Endodermal cell (in vitro differentiated cells): ENCODE data around the gene SLC27A2. TPM values are rescaled to one million over a fixed set of nuclear protein-coding genes. Genes with fewer than 3 reads are reported as not detected.

Experiments
- DNase-seq: peaks from one replicate; pipeline ENCODE4 v3.0.0-alpha.2; 2017
- H3K27ac ChIP-seq: 2 replicates; pipeline ENCODE4 v1.5.1; 2013; ENCODE audit warnings: mild to moderate bottlenecking, low read depth, low read length, moderate library complexity
- H3K27me3 ChIP-seq: 2 replicates; pipeline ENCODE4 v1.6.1; 2013; ENCODE audit warnings: mild to moderate bottlenecking, low read length, moderate library complexity; ENCODE audit not compliant: insufficient read depth, control insufficient read depth, poor library complexity, severe bottlenecking
- H3K36me3 ChIP-seq: 2 replicates; pipeline ENCODE4 v1.7.0; 2013; ENCODE audit warnings: mild to moderate bottlenecking, low read length, moderate library complexity; ENCODE audit not compliant: control insufficient read depth, insufficient read depth
- H3K4me1 ChIP-seq: one replicate; pipeline ENCODE4 v1.7.0; 2013; ENCODE audit warnings: low read length; ENCODE audit not compliant: control insufficient read depth, insufficient read depth
- H3K4me3 ChIP-seq: 2 replicates; pipeline ENCODE4 v1.5.1; 2013; ENCODE audit warnings: mild to moderate bottlenecking, low read length, moderate library complexity
- H3K9ac ChIP-seq: 2 replicates; pipeline ENCODE4 v1.6.1; 2013; ENCODE audit warnings: mild to moderate bottlenecking, low read length, moderate library complexity; ENCODE audit not compliant: poor library complexity, severe bottlenecking; ENCODE audit errors: extremely low read depth
- H3K9me3 ChIP-seq: 2 replicates; pipeline ENCODE4 v1.6.1; 2013; ENCODE audit warnings: mild to moderate bottlenecking, low read length, moderate library complexity; ENCODE audit not compliant: control insufficient read depth
- H3K27ac Mint-ChIP-seq: 2 replicates; pipeline ENCODE4 v1.8.0; 2020; ENCODE audit warnings: mixed read lengths
- H3K27me3 Mint-ChIP-seq: 2 replicates; pipeline ENCODE4 v1.8.0; 2021; ENCODE audit warnings: mild to moderate bottlenecking, mixed read lengths; ENCODE audit not compliant: insufficient read depth
- H3K36me3 Mint-ChIP-seq: 2 replicates; pipeline ENCODE4 v1.8.0; 2020; ENCODE audit warnings: low read depth, mixed read lengths
- H3K4me1 Mint-ChIP-seq: 2 replicates; pipeline ENCODE4 v1.8.0; 2020; ENCODE audit warnings: mixed read lengths
- H3K4me3 Mint-ChIP-seq: 2 replicates; pipeline ENCODE4 v1.8.0; 2020; ENCODE audit warnings: mild to moderate bottlenecking, moderate library complexity, mixed read lengths
- H3K9me3 Mint-ChIP-seq: 2 replicates; pipeline ENCODE4 v1.8.0; 2020; ENCODE audit warnings: mild to moderate bottlenecking, mixed read lengths
- WGBS, 2 experiments: methylation state at CpG; one replicate each; pipeline versions ENCODE4 v1.1.5 to v1.1.7; 2013; ENCODE audit warnings: missing lambda C conversion rate in 2 of 2, mixed read lengths in 1 of 2; ENCODE audit not compliant: insufficient coverage in 1 of 2, insufficient read length in 1 of 2; 5-methylcytosine and 5-hydroxymethylcytosine counted together
- total RNA-seq, 2 donors: library from RNA; stranded (reverse); fragmentation: NEBNext Ultra II Directional in 1 of 2; extraction: Animal tissue kit (Norgen Biotek cat#: 25700) in 1 of 2; gene quantifications; 2 replicates in 1 of 2; 3 replicates in 1 of 2; pipeline ENCODE4 v1.2.1, GENCODE V29; 2021
- TF ChIP-seq, protein P1 (sequence below): fragments of 200-600 bp; sonication (generic); conservative IDR thresholded peaks from 2 replicates; pipeline ENCODE4 v1.5.0; 2021; ENCODE audit warnings: antibody characterized with exemption, mild to moderate bottlenecking

SLC27A2 gene
- total RNA-seq, 2 donors from 2014 or later, result 4.0 to 6.8 TPM

DNA sequence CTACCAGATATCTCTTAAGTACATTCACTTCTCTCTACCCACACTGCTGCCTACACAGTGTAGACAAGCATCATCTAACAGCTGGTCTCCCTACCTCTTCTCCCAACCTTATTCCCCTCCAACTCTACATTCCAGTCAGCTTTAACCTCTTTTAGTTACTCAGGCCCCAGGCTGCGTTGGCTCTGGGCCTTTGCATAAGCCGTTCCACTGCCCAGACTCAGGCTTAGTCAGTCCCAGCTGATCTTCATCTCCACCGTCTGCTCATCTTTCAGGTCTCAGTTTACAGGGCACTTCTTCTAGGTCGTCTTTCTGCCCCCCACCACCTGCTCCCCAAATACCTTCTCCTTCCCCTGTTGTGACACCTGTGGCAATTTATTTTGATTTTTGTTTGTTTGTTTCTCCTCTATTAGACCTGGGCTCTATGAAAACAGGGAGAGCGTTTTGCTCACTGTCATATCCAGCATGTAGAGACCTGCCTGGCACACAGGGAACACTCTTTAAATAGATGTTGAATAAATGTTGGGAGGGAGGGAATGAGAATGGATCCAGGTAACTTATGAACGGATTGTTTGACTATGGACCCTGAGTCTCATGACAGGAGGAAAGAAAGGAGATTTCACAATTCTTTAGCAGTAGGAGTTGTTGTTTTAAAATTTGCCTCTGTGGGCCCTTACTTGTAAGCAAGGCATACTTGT, 11.1 kb downstream of the SLC27A2 start:
- Mint-ChIP-seq H3K27ac (no peak overlapping the region), H3K27me3 (no peaks in the 10 kb centered on the region), H3K36me3 (no peaks in the 10 kb centered on the region), H3K4me3 (no peak overlapping the region), H3K4me1 (no peaks in the 10 kb centered on the region), H3K9me3 (no peaks in the 10 kb centered on the region)
- H3K36me3 ChIP-seq, result no peaks in the 10 kb centered on the region
- TF ChIP-seq, protein P1, sequence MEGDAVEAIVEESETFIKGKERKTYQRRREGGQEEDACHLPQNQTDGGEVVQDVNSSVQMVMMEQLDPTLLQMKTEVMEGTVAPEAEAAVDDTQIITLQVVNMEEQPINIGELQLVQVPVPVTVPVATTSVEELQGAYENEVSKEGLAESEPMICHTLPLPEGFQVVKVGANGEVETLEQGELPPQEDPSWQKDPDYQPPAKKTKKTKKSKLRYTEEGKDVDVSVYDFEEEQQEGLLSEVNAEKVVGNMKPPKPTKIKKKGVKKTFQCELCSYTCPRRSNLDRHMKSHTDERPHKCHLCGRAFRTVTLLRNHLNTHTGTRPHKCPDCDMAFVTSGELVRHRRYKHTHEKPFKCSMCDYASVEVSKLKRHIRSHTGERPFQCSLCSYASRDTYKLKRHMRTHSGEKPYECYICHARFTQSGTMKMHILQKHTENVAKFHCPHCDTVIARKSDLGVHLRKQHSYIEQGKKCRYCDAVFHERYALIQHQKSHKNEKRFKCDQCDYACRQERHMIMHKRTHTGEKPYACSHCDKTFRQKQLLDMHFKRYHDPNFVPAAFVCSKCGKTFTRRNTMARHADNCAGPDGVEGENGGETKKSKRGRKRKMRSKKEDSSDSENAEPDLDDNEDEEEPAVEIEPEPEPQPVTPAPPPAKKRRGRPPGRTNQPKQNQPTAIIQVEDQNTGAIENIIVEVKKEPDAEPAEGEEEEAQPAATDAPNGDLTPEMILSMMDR, result no peak
- H3K27me3 ChIP-seq, result no peaks in the 10 kb centered on the region
- no peak overlapping the region for H3K9ac ChIP-seq
- no peak overlapping the region for H3K4me3 ChIP-seq
- no peak for DNase-seq
- H3K27ac ChIP-seq, result no peak overlapping the region
- WGBS, 2 experiments, result 85 to 95% methylated on average over 3 to 6 of the region's 6 CpGs
- H3K9me3 ChIP-seq, result no peaks in the 10 kb centered on the region
- no peaks in the 10 kb centered on the region for H3K4me1 ChIP-seq

DNA sequence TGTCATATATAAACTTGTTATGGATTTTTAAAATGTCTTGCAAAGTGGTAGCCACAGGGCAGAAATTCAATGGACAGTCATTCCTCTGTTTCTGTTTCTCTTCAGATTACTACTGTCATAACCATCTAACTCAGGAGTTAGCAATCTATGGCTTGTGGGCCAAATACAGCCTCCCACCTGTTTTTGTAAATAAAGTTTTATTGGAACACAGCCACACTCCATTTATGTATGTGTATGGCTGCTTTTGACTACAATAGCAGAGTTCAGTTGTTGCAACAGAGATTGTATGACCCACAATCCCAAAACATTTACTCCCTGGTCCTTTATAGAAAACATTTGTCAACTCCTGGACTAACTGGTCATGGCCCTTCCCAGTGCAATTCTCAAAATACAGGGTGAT, 20.0 kb downstream of the SLC27A2 start:
- no peaks in the 10 kb centered on the region for H3K27me3 ChIP-seq
- H3K27ac ChIP-seq, result no peak overlapping the region
- H3K4me1 ChIP-seq, result no peaks in the 10 kb centered on the region
- no peaks in the 10 kb centered on the region for H3K4me1 Mint-ChIP-seq
- H3K9me3 ChIP-seq, result no peaks in the 10 kb centered on the region
- DNase-seq, result no peak
- no peaks in the 10 kb centered on the region for H3K27me3 Mint-ChIP-seq
- no peaks in the 10 kb centered on the region for H3K36me3 Mint-ChIP-seq
- H3K9me3 Mint-ChIP-seq, result no peaks in the 10 kb centered on the region
- TF ChIP-seq, protein P1, result no peak
- H3K27ac Mint-ChIP-seq, result no peak overlapping the region
- H3K4me3 Mint-ChIP-seq, result no peak overlapping the region
- no peak overlapping the region for H3K9ac ChIP-seq
- H3K4me3 ChIP-seq, result no peak overlapping the region
- H3K36me3 ChIP-seq, result no peaks in the 10 kb centered on the region

DNA sequence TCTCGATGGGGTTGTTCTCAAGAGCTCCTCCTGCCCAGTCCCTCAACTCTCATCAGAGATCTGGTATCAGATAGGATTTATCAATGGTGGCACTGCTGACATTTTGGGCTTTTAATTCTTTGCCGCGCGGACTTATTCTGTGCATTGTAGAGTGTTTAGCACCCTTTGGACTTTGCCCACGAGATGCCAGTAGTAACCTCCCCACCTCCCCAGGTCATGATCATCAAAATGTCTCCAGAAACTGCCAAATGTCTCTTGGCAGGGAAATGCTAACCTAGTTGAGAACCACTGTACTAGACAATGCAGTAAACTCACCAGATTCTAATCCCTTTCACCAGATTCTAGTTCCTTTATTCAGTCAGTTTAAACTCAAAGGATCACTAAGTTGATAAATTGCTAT, 24.0 kb downstream of the SLC27A2 start:
- TF ChIP-seq, protein P1, result no peak
- Mint-ChIP-seq H3K27ac (no peak overlapping the region), H3K4me3 (no peak overlapping the region), H3K36me3 (no peaks in the 10 kb centered on the region), H3K27me3 (no peaks in the 10 kb centered on the region), H3K9me3 (peaks cover 3% of the 10 kb centered on the region), H3K4me1 (peaks cover 18% of the 10 kb centered on the region)
- no peak overlapping the region for H3K4me3 ChIP-seq
- no peak overlapping the region for H3K9ac ChIP-seq
- H3K27me3 ChIP-seq, result no peaks in the 10 kb centered on the region
- DNase-seq, result no peak
- 93 to 95% methylated on average over 5 of the region's 5 CpGs for WGBS, 2 experiments
- H3K9me3 ChIP-seq, result peaks cover 2% of the 10 kb centered on the region
- H3K27ac ChIP-seq, result no peak overlapping the region
- H3K4me1 ChIP-seq, result peaks cover 13% of the 10 kb centered on the region
- H3K36me3 ChIP-seq, result no peaks in the 10 kb centered on the region
